Measurements from ENCODE around the gene TLK2. TPM values are rescaled to one million over a fixed set of nuclear protein-coding genes. Genes with fewer than 3 reads are reported as not detected.

The TLK2 gene
- total and polyA plus RNA-seq, 12 donors: 9.2 to 41.9 (median 31.5) TPM

DNA sequence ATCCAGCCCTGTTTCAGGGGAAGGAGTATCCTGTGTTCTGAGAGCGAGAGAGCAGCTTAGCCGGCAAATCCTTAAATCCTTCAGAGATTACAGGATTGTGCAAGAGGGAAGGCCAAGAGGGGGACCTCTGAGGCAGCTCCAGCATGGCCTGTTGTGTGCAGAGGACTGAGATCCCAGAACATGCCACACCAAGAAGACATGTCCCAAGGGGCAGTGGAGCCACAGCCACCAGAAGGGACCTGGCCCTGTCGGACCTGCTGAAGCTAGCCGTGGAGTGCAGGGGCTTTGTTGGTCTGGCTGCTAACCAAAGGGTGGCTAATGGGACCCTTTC is 147.2 kb downstream of the TLK2 start:
- TF ChIP-seq, protein P1, sequence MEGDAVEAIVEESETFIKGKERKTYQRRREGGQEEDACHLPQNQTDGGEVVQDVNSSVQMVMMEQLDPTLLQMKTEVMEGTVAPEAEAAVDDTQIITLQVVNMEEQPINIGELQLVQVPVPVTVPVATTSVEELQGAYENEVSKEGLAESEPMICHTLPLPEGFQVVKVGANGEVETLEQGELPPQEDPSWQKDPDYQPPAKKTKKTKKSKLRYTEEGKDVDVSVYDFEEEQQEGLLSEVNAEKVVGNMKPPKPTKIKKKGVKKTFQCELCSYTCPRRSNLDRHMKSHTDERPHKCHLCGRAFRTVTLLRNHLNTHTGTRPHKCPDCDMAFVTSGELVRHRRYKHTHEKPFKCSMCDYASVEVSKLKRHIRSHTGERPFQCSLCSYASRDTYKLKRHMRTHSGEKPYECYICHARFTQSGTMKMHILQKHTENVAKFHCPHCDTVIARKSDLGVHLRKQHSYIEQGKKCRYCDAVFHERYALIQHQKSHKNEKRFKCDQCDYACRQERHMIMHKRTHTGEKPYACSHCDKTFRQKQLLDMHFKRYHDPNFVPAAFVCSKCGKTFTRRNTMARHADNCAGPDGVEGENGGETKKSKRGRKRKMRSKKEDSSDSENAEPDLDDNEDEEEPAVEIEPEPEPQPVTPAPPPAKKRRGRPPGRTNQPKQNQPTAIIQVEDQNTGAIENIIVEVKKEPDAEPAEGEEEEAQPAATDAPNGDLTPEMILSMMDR (IDR thresholded peaks at IDR 0.05): no peak
- 64% methylated on average over 4 of the region's 4 CpGs for WGBS, 2 donors
- no peaks in the 10 kb centered on the region for H3K9me3 ChIP-seq
- peak in 3 of 8 donors; percentile 9 to 18 (median 15) for ATAC-seq
- H3K4me1 ChIP-seq: peaks cover 0 to 40% (median 23%) of the 10 kb centered on the region in 9 donors
- H3K27me3 ChIP-seq: peaks cover 4 to 45% (median 29%) of the 10 kb centered on the region in 7 donors
- no peaks in the 10 kb centered on the region for H3K36me3 ChIP-seq
- DNase-seq: peak in 1 of 2 donors; percentile 35
- H3K27ac ChIP-seq: peak overlapping the region in 7 of 10 donors; percentile 49 to 94 (median 87)
- intact Hi-C loops (cut with DNase I): loop anchor here in 1 of 10 donors (5.0 kb wide), 1 partner anchor 51 kb away; no protein-coding TSS in a partner anchor
- no peak overlapping the region for H3K4me3 ChIP-seq

DNA sequence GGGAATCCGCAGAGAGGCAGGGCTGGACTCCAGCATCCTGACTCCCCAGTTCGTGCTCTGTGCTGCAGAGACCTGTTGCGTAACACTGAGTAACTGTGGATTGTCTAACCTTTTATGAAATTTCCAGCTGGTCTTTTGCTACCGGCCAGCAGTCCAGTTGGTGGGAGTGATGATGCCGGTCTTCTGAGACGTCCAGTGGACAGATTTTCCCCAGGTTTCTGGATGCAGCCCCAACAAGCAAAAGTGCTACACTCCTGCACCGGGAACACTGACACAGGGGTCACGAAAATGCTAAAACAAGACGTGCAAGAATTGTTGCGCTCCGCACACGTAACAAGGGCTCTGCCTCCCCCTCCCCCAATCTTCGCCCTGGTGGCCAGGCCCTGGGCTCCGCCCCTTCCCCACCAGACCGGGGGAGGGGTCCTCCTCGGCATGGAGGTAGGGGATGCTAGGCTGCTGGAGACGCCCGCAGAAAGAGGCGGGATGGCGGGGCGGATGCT is 148.1 kb downstream of the TLK2 start:
- Histone ChIP-seq H3K27me3 (peaks cover 4 to 51% (median 29%) of the 10 kb centered on the region in 7 donors), H3K9me3 (no peaks in the 10 kb centered on the region), H3K27ac (peak overlapping the region; percentile 48 to 94 (median 87)), H3K4me1 (peaks cover 0 to 40% (median 23%) of the 10 kb centered on the region in 9 donors), H3K36me3 (no peaks in the 10 kb centered on the region), H3K4me3 (peak overlapping the region; percentile 41 to 79 (median 64))
- DNase-seq (peak; percentile 46 to 71), ATAC-seq (peak; percentile 62 to 75 (median 67))
- intact Hi-C loops (cut with DNase I): loop anchor here in 1 of 10 donors (5.0 kb wide), 1 partner anchor 51 kb away; no protein-coding TSS in a partner anchor
- TF ChIP-seq, protein P1 (IDR thresholded peaks at IDR 0.05): no peak
- WGBS, 2 donors: 10 to 12% methylated on average over 21 of the region's 21 CpGs

DNA sequence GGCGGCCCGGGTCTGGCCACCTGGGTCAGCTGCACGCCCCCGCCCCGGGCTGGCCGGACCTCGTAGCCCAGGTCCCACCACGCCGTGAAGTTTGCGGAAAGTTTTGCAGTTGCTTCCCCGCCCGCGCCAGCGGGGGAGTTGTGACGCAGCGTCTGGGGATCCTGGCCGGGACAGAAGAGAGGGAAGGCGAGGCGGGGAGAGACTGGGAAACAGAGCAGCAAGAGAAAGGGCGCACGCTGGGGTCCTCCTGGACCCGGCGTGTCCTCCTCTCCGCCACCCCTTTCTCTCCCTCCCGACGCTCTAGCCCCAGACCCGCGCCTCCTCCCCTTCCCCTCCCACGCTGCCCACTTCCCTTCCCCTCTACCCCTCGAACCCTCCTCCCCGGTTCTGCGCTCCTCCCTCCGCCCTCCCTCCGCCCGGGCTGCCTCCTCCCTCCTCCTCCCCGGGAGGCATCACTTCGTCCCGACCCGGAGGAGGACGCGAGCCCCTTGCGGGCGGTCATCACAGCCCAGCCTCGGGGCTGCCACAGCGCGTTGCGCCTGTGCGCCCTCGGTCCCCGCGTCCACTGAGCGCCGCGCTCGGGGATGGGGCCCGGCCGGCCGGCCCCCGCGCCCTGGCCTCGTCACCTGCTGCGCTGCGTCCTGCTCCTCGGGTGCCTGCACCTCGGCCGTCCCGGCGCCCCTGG is 148.7 kb downstream of the TLK2 start, which contains the start of gene MRC2:
Gene MRC2 (plus strand): TSS at position 452 of the 685 bp plus-strand sequence. CDS start 133 bp downstream, at position 585.
- TF ChIP-seq, protein P1 (IDR thresholded peaks at IDR 0.05): peak in 1 of 9 donors; percentile 5
- ATAC-seq (peak; percentile 60 to 74 (median 68)), DNase-seq (peak; percentile 76 to 77)
- H3K27ac ChIP-seq: peak within 1 kb of the TSS; percentile 48 to 94 (median 87)
- 1% methylated on average over 54 to 67 of the region's 68 CpGs for WGBS, 2 donors
- no peaks in the 10 kb centered on the region for H3K36me3 ChIP-seq
- peaks cover 4 to 51% (median 29%) of the 10 kb centered on the region in 7 donors for H3K27me3 ChIP-seq
- H3K4me1 ChIP-seq: peaks cover 0 to 40% (median 23%) of the 10 kb centered on the region in 9 donors
- H3K9me3 ChIP-seq: no peaks in the 10 kb centered on the region
- peak within 1 kb of the TSS; percentile 41 to 79 (median 64) for H3K4me3 ChIP-seq
- intact Hi-C loops (cut with DNase I): loop anchor here in 1 of 10 donors (5.0 kb wide), 1 partner anchor 50 kb away; no protein-coding TSS in a partner anchor

DNA sequence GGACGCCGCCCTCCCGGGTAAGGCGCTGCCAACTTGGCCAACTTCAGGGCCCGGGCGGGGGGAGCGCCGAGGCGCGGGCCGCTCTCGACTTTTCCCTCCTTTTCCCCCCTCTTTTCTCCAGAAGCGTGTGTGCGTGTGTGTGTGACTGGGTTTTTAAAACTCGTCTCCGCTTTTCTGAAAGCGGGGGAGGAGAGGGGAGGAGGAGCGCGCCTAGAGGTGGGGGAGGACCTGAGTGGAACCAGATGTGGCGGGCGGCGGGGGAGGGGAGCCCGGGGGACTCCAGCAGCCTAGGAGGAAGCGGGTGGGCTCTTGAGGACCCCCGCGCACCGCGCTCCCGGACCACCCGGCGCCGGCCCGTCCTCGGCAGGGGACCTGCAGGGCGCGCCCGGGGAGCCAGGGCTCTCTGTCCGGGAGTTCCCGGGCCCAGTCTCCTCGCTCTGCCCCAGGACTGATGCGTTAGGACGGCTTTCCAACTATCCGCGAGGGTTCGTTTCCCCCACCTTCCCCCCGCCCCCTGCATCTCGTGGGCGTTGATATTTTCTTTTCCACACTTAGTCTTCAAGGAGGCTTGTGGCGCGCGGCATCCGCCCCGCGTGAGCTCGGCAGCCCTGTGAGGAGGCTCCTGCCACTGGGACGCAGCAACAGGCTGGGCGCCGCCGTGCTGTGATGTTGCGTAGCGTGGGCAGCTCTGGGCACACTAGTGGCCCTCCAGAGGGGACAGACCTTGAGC is 149.4 kb downstream of the TLK2 start:
- Histone ChIP-seq H3K27ac (peak overlapping the region; percentile 48 to 94 (median 87)), H3K27me3 (peaks cover 4 to 51% (median 29%) of the 10 kb centered on the region in 7 donors), H3K9me3 (no peaks in the 10 kb centered on the region), H3K36me3 (no peaks in the 10 kb centered on the region), H3K4me1 (peaks cover 0 to 45% (median 23%) of the 10 kb centered on the region in 9 donors), H3K4me3 (peak overlapping the region; percentile 41 to 79 (median 64))
- TF ChIP-seq, protein P1 (IDR thresholded peaks at IDR 0.05): no peak
- intact Hi-C loops (cut with DNase I): loop anchor here in 1 of 10 donors (5.0 kb wide), 1 partner anchor 49 kb away; no protein-coding TSS in a partner anchor
- 2% methylated on average over 52 to 60 of the region's 61 CpGs for WGBS, 2 donors
- DNase-seq (peak; percentile 44 to 49), ATAC-seq (peak in 6 of 8 donors; percentile 10 to 32 (median 24))
